SK-N-SH (cell line): ENCODE measurements around the gene FCRL6. TPM values are rescaled to one million over a fixed set of nuclear protein-coding genes. Genes with fewer than 3 reads are reported as not detected.

ENCODE experiments used
- CTCF ChIA-PET: fragments of 300-600, 350-600 bp; formaldehyde crosslinking; extraction: SDS; loops from one replicate; lab custom pipeline; 2021; lab: Yijun Ruan, JAX
- POLR2A ChIA-PET: fragments of 350-600 bp; sonication (Branson Sonifier 250); formaldehyde crosslinking; extraction: SDS; loops from one replicate; lab custom pipeline; 2020; ENCODE audit warnings: antibody characterized with exemption, inconsistent platforms; lab: Yijun Ruan, JAX
- DNase-seq: peaks from one replicate; pipeline ENCODE4 v3.0.0; 2012
- H2AFZ ChIP-seq: fragments of 200-600 bp; sonication (generic); 2 replicates; pipeline ENCODE4 v1.8.1; 2016; ENCODE audit warnings: antibody characterized with exemption, mild to moderate bottlenecking, low read depth
- H3F3A ChIP-seq: fragments of 200-600 bp; sonication (generic); replicated peaks from 2 replicates; pipeline ENCODE3; 2016; ENCODE audit warnings: antibody characterized with exemption, mild to moderate bottlenecking; ENCODE audit not compliant: insufficient read depth
- H3K27ac ChIP-seq, 2 experiments: fragments of 200-500 bp in 1 of 2; fragments of 200-600 bp in 1 of 2; sonication (Bioruptor generic) in 1 of 2; sonication (generic), shearing (Covaris generic) in 1 of 2; 2 replicates each; pipeline versions ENCODE4 v1.5.1 to v1.6.1; 2014 to 2016; ENCODE audit warnings: low read depth in 2 of 2, inconsistent platforms in 1 of 2, low read length in 1 of 2, mild to moderate bottlenecking in 1 of 2, mixed read lengths in 1 of 2
- H3K27me3 ChIP-seq: fragments of 200-600 bp; sonication (generic), shearing (Covaris generic); 2 replicates; pipeline ENCODE4 v1.6.1; 2016; ENCODE audit warnings: mixed run types; ENCODE audit not compliant: insufficient read depth
- H3K36me3 ChIP-seq, 2 experiments: fragments of 200-500 bp in 1 of 2; fragments of 200-600 bp in 1 of 2; sonication (Bioruptor generic) in 1 of 2; sonication (generic) in 1 of 2; replicated peaks in 1 of 2; 2 replicates each; pipeline versions ENCODE3 to v1.5.1; 2014 to 2016; ENCODE audit warnings: low read length in 1 of 2, mild to moderate bottlenecking in 1 of 2; ENCODE audit not compliant: insufficient read depth in 2 of 2, control insufficient read depth in 1 of 2
- H3K4me1 ChIP-seq, 2 experiments: fragments of 200-500 bp in 1 of 2; fragments of 200-600 bp in 1 of 2; sonication (Bioruptor generic) in 1 of 2; sonication (generic), shearing (Covaris generic) in 1 of 2; 2 replicates each; pipeline versions ENCODE4 v1.5.1 to v1.6.1; 2014 to 2016; ENCODE audit warnings: low read depth in 1 of 2, low read length in 1 of 2, mixed run types in 1 of 2; ENCODE audit not compliant: insufficient read depth in 2 of 2, control insufficient read depth in 1 of 2
- H3K4me2 ChIP-seq: fragments of 200-600 bp; sonication (generic), shearing (Covaris generic); 2 replicates; pipeline ENCODE4 v1.6.1; 2017; ENCODE audit warnings: mixed run types
- H3K4me3 ChIP-seq, 2 experiments: fragments of 200-500 bp in 1 of 2; fragments of 200-600 bp in 1 of 2; sonication (Bioruptor generic) in 1 of 2; sonication (generic), shearing (Covaris generic) in 1 of 2; 2 replicates each; pipeline versions ENCODE4 v1.5.1 to v1.8.1; 2014 to 2016; ENCODE audit warnings: low read depth in 2 of 2, inconsistent platforms in 1 of 2, low read length in 1 of 2, mild to moderate bottlenecking in 1 of 2, mixed read lengths in 1 of 2, moderate library complexity in 1 of 2
- H3K79me2 ChIP-seq: fragments of 200-600 bp; sonication (generic); 2 replicates; pipeline ENCODE4 v1.8.1; 2017; ENCODE audit warnings: mild to moderate bottlenecking; ENCODE audit not compliant: insufficient read depth
- H3K9ac ChIP-seq: fragments of 200-600 bp; sonication (generic); 2 replicates; pipeline ENCODE4 v1.6.1; 2017; ENCODE audit warnings: mixed run types
- H3K9me2 ChIP-seq: fragments of 200-600 bp; sonication (generic); 2 replicates; pipeline ENCODE4 v1.6.1; 2017; ENCODE audit warnings: mixed run types
- H3K9me3 ChIP-seq: fragments of 200-600 bp; sonication (generic); 2 replicates; pipeline ENCODE4 v1.6.1; 2017; ENCODE audit warnings: mixed run types, mild to moderate bottlenecking, moderate library complexity
- H4K20me1 ChIP-seq: fragments of 200-600 bp; sonication (generic); 2 replicates; pipeline ENCODE4 v1.6.1; 2017; ENCODE audit warnings: mild to moderate bottlenecking, mixed run types; ENCODE audit not compliant: insufficient read depth
- CTCF ChIP-seq: fragments of 200-600 bp; sonication (generic); IDR thresholded peaks from 2 replicates; pipeline ENCODE4 v1.6.1; 2017; ENCODE audit warnings: antibody characterized with exemption, mild to moderate bottlenecking, moderate library complexity
- PBX3 ChIP-seq: IDR thresholded peaks from 2 replicates; pipeline ENCODE4; 2012
- POLR2AphosphoS5 ChIP-seq: IDR thresholded peaks from 2 replicates; pipeline ENCODE4 v1.6.1; 2012; ENCODE audit warnings: low read depth, low read length
- RAD21 ChIP-seq: IDR thresholded peaks from 2 replicates; pipeline ENCODE4 v1.6.1; 2012; ENCODE audit warnings: mild to moderate bottlenecking, low read length
- RCOR1 ChIP-seq: fragments of 150-350 bp; IDR thresholded peaks from 2 replicates; pipeline ENCODE4 v1.6.1; 2017; ENCODE audit warnings: antibody characterized with exemption, low read length
- REST ChIP-seq: IDR thresholded peaks from 2 replicates; pipeline ENCODE4 v1.6.1; 2012; ENCODE audit warnings: mild to moderate bottlenecking, low read depth, low read length, moderate library complexity
- YY1 ChIP-seq: IDR thresholded peaks from 2 replicates; pipeline ENCODE4 v1.4.0; 2012; ENCODE audit warnings: low read depth, mild to moderate bottlenecking
- ZBTB33 ChIP-seq: IDR thresholded peaks from 2 replicates; pipeline ENCODE4 v1.4.0; 2012; ENCODE audit warnings: low read depth, borderline replicate concordance
- WGBS: methylation state at CpG from one replicate; pipeline ENCODE4 v1.1.6; 2017; ENCODE audit warnings: low lambda C conversion rate; 5-methylcytosine and 5-hydroxymethylcytosine counted together
- polyA plus RNA-seq, 3 experiments: library from polyadenylated mRNA; depleted of rRNA; stranded (reverse); fragments of >200 nt; gene quantifications; 2 replicates each; pipeline ENCODE4 v1.2.3, GENCODE V29; 2012

Gene FCRL6
- polyA plus RNA-seq, 1 of the 3 experiments (the other 2 are of a cell fraction), result not detected

- H3K9me3 ChIP-seq, result no peaks in the 10 kb centered on the region
- H3K9me2 ChIP-seq, result no peaks in the 10 kb centered on the region
- no peaks in the 10 kb centered on the region for H3K79me2 ChIP-seq
- no peaks in the 10 kb centered on the region for H4K20me1 ChIP-seq
- no peak overlapping the region for H3K4me2 ChIP-seq
- no peaks in the 10 kb centered on the region for H3F3A ChIP-seq
- H3K9ac ChIP-seq, result no peak overlapping the region
- no peak overlapping the region for H2AFZ ChIP-seq
- no peaks in the 10 kb centered on the region for H3K36me3 ChIP-seq
- TF ChIP-seq PBX3, result no peak
- TF ChIP-seq REST, result no peak
- TF ChIP-seq RAD21, result peak; percentile 44
- TF ChIP-seq YY1, result no peak
- no peak for TF ChIP-seq POLR2AphosphoS5
- TF ChIP-seq CTCF, result peak; percentile 40
- TF ChIP-seq RCOR1, result no peak
- TF ChIP-seq ZBTB33, result no peak
- WGBS, result 84% methylated on average over 8 of the region's 8 CpGs
- H3K4me3 ChIP-seq, result no peak overlapping the region
- H3K27me3 ChIP-seq, result no peaks in the 10 kb centered on the region
- ChIA-PET CTCF (interaction anchor here (0.8 to 1.6 kb wide), 5 partner anchors 29 to 100 kb away, joined by 3 to 7 read pairs (median 3); no protein-coding TSS in a partner anchor), POLR2A (no interaction called here)
- no peak for DNase-seq
- no peak overlapping the region for H3K27ac ChIP-seq
- peaks cover 4 to 8% of the 10 kb centered on the region in 2 experiments; a peak in 2 of 4 replicates for H3K4me1 ChIP-seq
Measured at GRCh38 chr1:159835862-159836525, 33.8 kb downstream of the FCRL6 start.
